ENCODE measurements around the gene EDN1. TPM values are rescaled to one million over a fixed set of nuclear protein-coding genes. Genes with fewer than 3 reads are reported as not detected.

EDN1 gene
- total and polyA plus RNA-seq, 2 of the 13 experiments (the other 11 are each of a cell fraction or from before 2014, with no cell fraction given) = 0.15 to 1.2 TPM

DNA sequence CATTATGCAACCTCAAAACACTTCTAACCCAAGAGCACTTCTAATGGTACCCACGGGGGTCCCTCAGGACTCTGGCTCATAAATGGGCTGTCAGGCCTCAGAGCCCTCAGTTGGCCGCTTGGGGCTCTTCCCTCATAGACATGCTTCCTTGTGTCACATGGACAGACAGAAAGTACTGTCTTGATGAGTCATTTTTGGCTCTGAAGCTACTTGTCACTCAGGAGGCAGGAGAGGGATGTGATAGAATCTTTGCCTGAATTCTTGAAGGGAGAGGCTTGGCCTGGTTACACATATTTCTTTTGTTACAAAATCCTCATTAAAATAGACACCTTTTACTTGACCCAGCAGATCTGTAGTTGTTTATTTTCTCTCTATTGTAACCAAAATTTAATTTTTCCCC, 15.1 kb upstream of the EDN1 start (continued):
- TF ChIP-seq, protein P1, sequence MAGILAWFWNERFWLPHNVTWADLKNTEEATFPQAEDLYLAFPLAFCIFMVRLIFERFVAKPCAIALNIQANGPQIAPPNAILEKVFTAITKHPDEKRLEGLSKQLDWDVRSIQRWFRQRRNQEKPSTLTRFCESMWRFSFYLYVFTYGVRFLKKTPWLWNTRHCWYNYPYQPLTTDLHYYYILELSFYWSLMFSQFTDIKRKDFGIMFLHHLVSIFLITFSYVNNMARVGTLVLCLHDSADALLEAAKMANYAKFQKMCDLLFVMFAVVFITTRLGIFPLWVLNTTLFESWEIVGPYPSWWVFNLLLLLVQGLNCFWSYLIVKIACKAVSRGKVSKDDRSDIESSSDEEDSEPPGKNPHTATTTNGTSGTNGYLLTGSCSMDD (CRISPR knock-in tag; IDR thresholded peaks at IDR 0.05) = no peak
- TF ChIP-seq, protein P2, sequence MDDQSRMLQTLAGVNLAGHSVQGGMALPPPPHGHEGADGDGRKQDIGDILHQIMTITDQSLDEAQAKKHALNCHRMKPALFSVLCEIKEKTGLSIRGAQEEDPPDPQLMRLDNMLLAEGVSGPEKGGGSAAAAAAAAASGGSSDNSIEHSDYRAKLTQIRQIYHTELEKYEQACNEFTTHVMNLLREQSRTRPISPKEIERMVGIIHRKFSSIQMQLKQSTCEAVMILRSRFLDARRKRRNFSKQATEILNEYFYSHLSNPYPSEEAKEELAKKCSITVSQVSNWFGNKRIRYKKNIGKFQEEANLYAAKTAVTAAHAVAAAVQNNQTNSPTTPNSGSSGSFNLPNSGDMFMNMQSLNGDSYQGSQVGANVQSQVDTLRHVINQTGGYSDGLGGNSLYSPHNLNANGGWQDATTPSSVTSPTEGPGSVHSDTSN (CRISPR knock-in tag; IDR thresholded peaks at IDR 0.05; ENCODE audit: borderline replicate concordance) = no peak

DNA sequence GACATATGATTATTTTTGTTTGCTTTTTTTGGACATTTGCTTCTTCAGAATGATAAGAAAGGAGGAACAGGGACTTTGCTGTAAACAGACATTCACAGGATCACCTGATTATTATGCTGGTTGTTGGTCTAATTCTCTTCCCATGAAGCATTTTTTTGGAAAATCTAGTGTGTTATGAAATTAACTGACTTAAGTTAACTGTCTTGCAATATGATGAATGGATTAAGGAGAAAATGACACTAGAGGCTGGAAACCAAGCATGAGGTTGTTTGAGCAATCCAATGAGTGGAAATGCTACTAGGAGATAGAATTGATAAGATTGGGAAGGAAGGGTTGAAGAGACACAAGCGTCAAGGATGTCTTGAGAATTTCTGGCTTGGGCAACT, 13.2 kb upstream of the EDN1 start:
- Histone ChIP-seq H3K9ac (ENCODE audit: insufficient read depth, low read depth, low read length) (no peak overlapping the region), H3K4me1 (ENCODE audit: insufficient read depth, low read length) (no peaks in the 10 kb centered on the region), H3K4me3 (replicated peaks in 1 of 3; ENCODE audit: insufficient read depth in 1 of 3, low read depth in 2 of 3, low read length in 3 of 3) (no peak overlapping the region), H3K36me3 (replicated peaks in 1 of 2; ENCODE audit: control insufficient read depth in 1 of 2, insufficient read depth in 2 of 2, low read length in 2 of 2) (no peaks in the 10 kb centered on the region), H2AFZ (ENCODE audit: low read length) (no peak overlapping the region), H3K9me3 (ENCODE audit: low read length) (peaks cover 2% of the 10 kb centered on the region; the same call in 1 of the 2 replicates), H3K4me2 (ENCODE audit: low read depth, low read length) (no peak overlapping the region), H3K27me3 (ENCODE audit: control insufficient read depth in 1 of 2, insufficient read depth in 2 of 2, low read length in 2 of 2) (no peaks in the 10 kb centered on the region; a peak in 1 of 5 replicates), H3K27ac (ENCODE audit: extremely low read length, insufficient read depth, low read length) (no peak overlapping the region), H3K79me2 (ENCODE audit: insufficient read depth, low read length) (no peaks in the 10 kb centered on the region), H4K20me1 (ENCODE audit: insufficient read depth, low read length) (no peaks in the 10 kb centered on the region)
- in situ Hi-C loops (cut with HindIII; ENCODE audit: extremely low pct_ligation_motif_present, low pct_unique_long_range_greater_than_20kb) (no loop called here), intact Hi-C loops (cut with micrococcal nuclease; ENCODE audit: unreplicated experiment) (no loop called here)
- DNase-seq (ENCODE audit: low spot score) = no peak
- ChIA-PET CTCF (ENCODE audit: low intra/inter-chr PET ratio, low total read pairs) (no interaction called here), POLR2A (no interaction called here)
- WGBS (ENCODE audit: low lambda C conversion rate) = 59% methylated on average over 1 of the region's 1 CpG
- no TSS peak for BruUV-seq (replicated peaks)
- no peak for ATAC-seq
- FAIRE-seq = no peak
- TF ChIP-seq, protein P3, sequence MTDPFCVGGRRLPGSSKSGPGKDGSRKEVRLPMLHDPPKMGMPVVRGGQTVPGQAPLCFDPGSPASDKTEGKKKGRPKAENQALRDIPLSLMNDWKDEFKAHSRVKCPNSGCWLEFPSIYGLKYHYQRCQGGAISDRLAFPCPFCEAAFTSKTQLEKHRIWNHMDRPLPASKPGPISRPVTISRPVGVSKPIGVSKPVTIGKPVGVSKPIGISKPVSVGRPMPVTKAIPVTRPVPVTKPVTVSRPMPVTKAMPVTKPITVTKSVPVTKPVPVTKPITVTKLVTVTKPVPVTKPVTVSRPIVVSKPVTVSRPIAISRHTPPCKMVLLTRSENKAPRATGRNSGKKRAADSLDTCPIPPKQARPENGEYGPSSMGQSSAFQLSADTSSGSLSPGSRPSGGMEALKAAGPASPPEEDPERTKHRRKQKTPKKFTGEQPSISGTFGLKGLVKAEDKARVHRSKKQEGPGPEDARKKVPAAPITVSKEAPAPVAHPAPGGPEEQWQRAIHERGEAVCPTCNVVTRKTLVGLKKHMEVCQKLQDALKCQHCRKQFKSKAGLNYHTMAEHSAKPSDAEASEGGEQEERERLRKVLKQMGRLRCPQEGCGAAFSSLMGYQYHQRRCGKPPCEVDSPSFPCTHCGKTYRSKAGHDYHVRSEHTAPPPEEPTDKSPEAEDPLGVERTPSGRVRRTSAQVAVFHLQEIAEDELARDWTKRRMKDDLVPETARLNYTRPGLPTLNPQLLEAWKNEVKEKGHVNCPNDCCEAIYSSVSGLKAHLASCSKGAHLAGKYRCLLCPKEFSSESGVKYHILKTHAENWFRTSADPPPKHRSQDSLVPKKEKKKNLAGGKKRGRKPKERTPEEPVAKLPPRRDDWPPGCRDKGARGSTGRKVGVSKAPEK (CRISPR knock-in tag; IDR thresholded peaks at IDR 0.05; ENCODE audit: borderline replicate concordance) = no peak
- no peak for TF ChIP-seq ZNF564 (CRISPR knock-in tag; IDR thresholded peaks at IDR 0.05)
- no peak for TF ChIP-seq TARDBP (CRISPR knock-in tag; IDR thresholded peaks at IDR 0.05)
- no peak for TF ChIP-seq NCOA1 (CRISPR knock-in tag; IDR thresholded peaks at IDR 0.05)
- TF ChIP-seq FOSL1 (CRISPR knock-in tag; IDR thresholded peaks at IDR 0.05; ENCODE audit: borderline replicate concordance) = no peak
- TF ChIP-seq, protein P4, sequence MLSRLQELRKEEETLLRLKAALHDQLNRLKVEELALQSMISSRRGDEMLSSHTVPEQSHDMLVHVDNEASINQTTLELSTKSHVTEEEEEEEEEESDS (CRISPR knock-in tag; IDR thresholded peaks at IDR 0.05; ENCODE audit: borderline replicate concordance) = no peak
- no peak for TF ChIP-seq MAZ (IDR thresholded peaks at IDR 0.05; ENCODE audit: borderline replicate concordance, low read depth, low read length)
- no peak for TF ChIP-seq MAZ (CRISPR knock-in tag; IDR thresholded peaks at IDR 0.05; ENCODE audit: low read depth)
- TF ChIP-seq, protein P5, sequence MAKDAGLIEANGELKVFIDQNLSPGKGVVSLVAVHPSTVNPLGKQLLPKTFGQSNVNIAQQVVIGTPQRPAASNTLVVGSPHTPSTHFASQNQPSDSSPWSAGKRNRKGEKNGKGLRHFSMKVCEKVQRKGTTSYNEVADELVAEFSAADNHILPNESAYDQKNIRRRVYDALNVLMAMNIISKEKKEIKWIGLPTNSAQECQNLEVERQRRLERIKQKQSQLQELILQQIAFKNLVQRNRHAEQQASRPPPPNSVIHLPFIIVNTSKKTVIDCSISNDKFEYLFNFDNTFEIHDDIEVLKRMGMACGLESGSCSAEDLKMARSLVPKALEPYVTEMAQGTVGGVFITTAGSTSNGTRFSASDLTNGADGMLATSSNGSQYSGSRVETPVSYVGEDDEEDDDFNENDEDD (CRISPR knock-in tag; IDR thresholded peaks at IDR 0.05; ENCODE audit: borderline replicate concordance) = no peak
- no peak for TF ChIP-seq ZNF619 (CRISPR knock-in tag; IDR thresholded peaks at IDR 0.05)
- TF ChIP-seq XRCC5 (optimal IDR thresholded peaks at IDR 0.05; ENCODE audit: low read length) = no peak
- TF ChIP-seq HOXA7 (CRISPR knock-in tag; IDR thresholded peaks at IDR 0.05) = no peak
- no peak for TF ChIP-seq ZNF292 (CRISPR knock-in tag; IDR thresholded peaks at IDR 0.05; ENCODE audit: borderline replicate concordance, low read depth)
- no peak for TF ChIP-seq KMT2B (CRISPR knock-in tag; IDR thresholded peaks at IDR 0.05)
- TF ChIP-seq ZSCAN25 (CRISPR knock-in tag; IDR thresholded peaks at IDR 0.05) = no peak
